CD4-positive, alpha-beta T cell (primary cell): ENCODE data around the gene NFIC. TPM values are rescaled to one million over a fixed set of nuclear protein-coding genes. Genes with fewer than 3 reads are reported as not detected.

Experiments
- ATAC-seq: fragments of 200-7000 bp; cut with Tn5 transposase; one replicate; pipeline ENCODE4 v1.10.0; 2022; ENCODE audit warnings: mild to moderate bottlenecking; ENCODE audit not compliant: poor library complexity
- CTCF ChIA-PET: fragments of 350-600 bp; sonication (Branson Sonifier 250); formaldehyde crosslinking; loops from one replicate; lab custom pipeline; 2021; ENCODE audit warnings: antibody characterized with exemption, inconsistent platforms; lab: Charles Lee
- POLR2A ChIA-PET: fragments of 350-600 bp; sonication (Branson Sonifier 250); formaldehyde crosslinking; loops from one replicate; lab custom pipeline; 2021; ENCODE audit warnings: antibody characterized with exemption, inconsistent platforms; lab: Charles Lee
- DNase-seq, 14 experiments: peaks; one replicate each; pipeline ENCODE4 v3.0.0-alpha.2; 2013 to 2020; ENCODE audit warnings: mixed read lengths in 2 of 14
- H3K27ac ChIP-seq, 2 donors: one replicate each; pipeline versions ENCODE4 v1.5.1 to v1.7.0; 2013; ENCODE audit warnings: low read length in 2 of 2, low read depth in 1 of 2, mild to moderate bottlenecking in 1 of 2
- H3K27me3 ChIP-seq, 2 experiments: 1 replicate in 1 of 2; 2 replicates in 1 of 2; pipeline versions ENCODE4 v1.6.1 to v1.7.0; 2013; ENCODE audit warnings: low read length in 2 of 2, control low read depth in 1 of 2, mild to moderate bottlenecking in 1 of 2, moderate library complexity in 1 of 2; ENCODE audit not compliant: insufficient read depth in 2 of 2, control insufficient read depth in 1 of 2
- H3K36me3 ChIP-seq: one replicate; pipeline ENCODE4 v1.6.1; 2013; ENCODE audit warnings: low read length, control low read depth; ENCODE audit not compliant: insufficient read depth
- H3K4me1 ChIP-seq: one replicate; pipeline ENCODE4 v1.6.1; 2013; ENCODE audit warnings: low read length, control low read depth; ENCODE audit not compliant: insufficient read depth
- H3K4me3 ChIP-seq: one replicate; pipeline ENCODE4 v1.5.1; 2013; ENCODE audit warnings: mild to moderate bottlenecking, low read length, moderate library complexity
- H3K9me3 ChIP-seq, 2 experiments: 1 replicate in 1 of 2; 2 replicates in 1 of 2; pipeline versions ENCODE4 v1.6.1 to v1.7.0; 2013; ENCODE audit warnings: low read length in 2 of 2, mild to moderate bottlenecking in 2 of 2, control low read depth in 1 of 2, moderate library complexity in 1 of 2; ENCODE audit not compliant: control insufficient read depth in 1 of 2, insufficient read depth in 1 of 2
- H3K27ac Mint-ChIP-seq: one replicate; pipeline ENCODE4 v1.8.0; 2020; ENCODE audit warnings: mixed read lengths
- H3K27me3 Mint-ChIP-seq: one replicate; pipeline ENCODE4 v1.8.0; 2021; ENCODE audit warnings: mixed read lengths
- H3K36me3 Mint-ChIP-seq: one replicate; pipeline ENCODE4 v1.8.0; 2021; ENCODE audit warnings: low read depth, mixed read lengths
- H3K4me1 Mint-ChIP-seq: one replicate; pipeline ENCODE4 v1.8.0; 2021; ENCODE audit warnings: low read depth, mixed read lengths
- H3K4me3 Mint-ChIP-seq: one replicate; pipeline ENCODE4 v1.8.0; 2020; ENCODE audit warnings: mild to moderate bottlenecking, mixed read lengths
- H3K9me3 Mint-ChIP-seq: one replicate; pipeline ENCODE4 v1.8.0; 2020; ENCODE audit warnings: mixed read lengths
- intact Hi-C, 2 experiments: fragments of 100-400 bp; cut with DNase I in 1 of 2; cut with micrococcal nuclease in 1 of 2; formaldehyde crosslinking; loops; one replicate each; pipeline versions ENCODE4 v1.15.1 to v1.9.0; 2023 to 2025; cut with DNase I, micrococcal nuclease
- total RNA-seq, 174 experiments: library from RNA in 2 of 174; stranded (reverse) in 2 of 174; gene quantifications; one replicate each; pipeline ENCODE4 v1.2.3 and lab custom pipeline; 2021 to 2026
- TF ChIP-seq, protein P1 (sequence below): fragments of 200-600 bp; IDR thresholded peaks from one replicate; pipeline ENCODE4 v1.8.0; 2022; ENCODE audit warnings: antibody characterized with exemption, mild to moderate bottlenecking

Gene NFIC
- total RNA-seq, 2 experiments from 2014 or later = 22.1 to 22.2 TPM

DNA sequence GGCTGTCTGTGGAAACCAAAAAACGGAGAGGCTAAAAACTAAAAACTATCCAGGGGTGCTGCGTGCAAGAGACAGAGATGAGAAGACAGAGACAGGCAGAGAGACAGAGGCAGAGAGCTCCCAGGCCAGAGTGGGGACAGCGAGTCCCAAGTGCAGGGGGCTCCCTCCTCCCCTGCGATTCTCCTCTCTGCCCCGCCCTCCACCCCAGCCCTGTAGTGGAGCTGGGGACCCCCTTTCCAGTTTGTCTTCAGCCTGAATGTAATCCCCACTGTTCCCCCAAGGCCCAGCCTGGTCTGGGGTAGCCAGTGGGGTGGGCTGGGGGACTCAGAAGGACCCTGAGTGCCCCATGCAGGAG lies 2.0 kb downstream of the NFIC start:
- Mint-ChIP-seq H3K4me1 (peaks cover 48% of the 10 kb centered on the region), H3K9me3 (no peaks in the 10 kb centered on the region), H3K27ac (peak overlapping the region; percentile 70), H3K27me3 (no peaks in the 10 kb centered on the region), H3K36me3 (no peaks in the 10 kb centered on the region), H3K4me3 (peak overlapping the region; percentile 83)
- ChIA-PET POLR2A (no interaction called here), CTCF (no interaction called here)
- no peaks in the 10 kb centered on the region for H3K27me3 ChIP-seq
- no peak for ATAC-seq
- H3K36me3 ChIP-seq = no peaks in the 10 kb centered on the region
- DNase-seq = no peak
- no peaks in the 10 kb centered on the region for H3K9me3 ChIP-seq
- no peak overlapping the region for H3K4me3 ChIP-seq
- no peak overlapping the region for H3K27ac ChIP-seq
- intact Hi-C loops = no loop called here
- peaks cover 36% of the 10 kb centered on the region for H3K4me1 ChIP-seq
- TF ChIP-seq, protein P1, sequence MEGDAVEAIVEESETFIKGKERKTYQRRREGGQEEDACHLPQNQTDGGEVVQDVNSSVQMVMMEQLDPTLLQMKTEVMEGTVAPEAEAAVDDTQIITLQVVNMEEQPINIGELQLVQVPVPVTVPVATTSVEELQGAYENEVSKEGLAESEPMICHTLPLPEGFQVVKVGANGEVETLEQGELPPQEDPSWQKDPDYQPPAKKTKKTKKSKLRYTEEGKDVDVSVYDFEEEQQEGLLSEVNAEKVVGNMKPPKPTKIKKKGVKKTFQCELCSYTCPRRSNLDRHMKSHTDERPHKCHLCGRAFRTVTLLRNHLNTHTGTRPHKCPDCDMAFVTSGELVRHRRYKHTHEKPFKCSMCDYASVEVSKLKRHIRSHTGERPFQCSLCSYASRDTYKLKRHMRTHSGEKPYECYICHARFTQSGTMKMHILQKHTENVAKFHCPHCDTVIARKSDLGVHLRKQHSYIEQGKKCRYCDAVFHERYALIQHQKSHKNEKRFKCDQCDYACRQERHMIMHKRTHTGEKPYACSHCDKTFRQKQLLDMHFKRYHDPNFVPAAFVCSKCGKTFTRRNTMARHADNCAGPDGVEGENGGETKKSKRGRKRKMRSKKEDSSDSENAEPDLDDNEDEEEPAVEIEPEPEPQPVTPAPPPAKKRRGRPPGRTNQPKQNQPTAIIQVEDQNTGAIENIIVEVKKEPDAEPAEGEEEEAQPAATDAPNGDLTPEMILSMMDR = no peak

GRCh38 chr19:3368848-3369336 lies 2.5 kb downstream of the NFIC start:
- DNase-seq (no peak), ATAC-seq (no peak)
- intact Hi-C loops = no loop called here
- no peak overlapping the region for H3K4me3 ChIP-seq
- H3K27ac Mint-ChIP-seq = peak overlapping the region; percentile 70
- H3K36me3 Mint-ChIP-seq = no peaks in the 10 kb centered on the region
- ChIA-PET POLR2A (no interaction called here), CTCF (no interaction called here)
- no peaks in the 10 kb centered on the region for H3K27me3 ChIP-seq
- H3K9me3 ChIP-seq = peaks cover 0 to 4% of the 10 kb centered on the region in 2 experiments
- no peaks in the 10 kb centered on the region for H3K36me3 ChIP-seq
- H3K27ac ChIP-seq = no peak overlapping the region
- no peaks in the 10 kb centered on the region for H3K27me3 Mint-ChIP-seq
- TF ChIP-seq, protein P1 = no peak
- peak overlapping the region; percentile 83 for H3K4me3 Mint-ChIP-seq
- H3K9me3 Mint-ChIP-seq = no peaks in the 10 kb centered on the region
- peaks cover 47% of the 10 kb centered on the region for H3K4me1 Mint-ChIP-seq
- peaks cover 36% of the 10 kb centered on the region for H3K4me1 ChIP-seq

DNA sequence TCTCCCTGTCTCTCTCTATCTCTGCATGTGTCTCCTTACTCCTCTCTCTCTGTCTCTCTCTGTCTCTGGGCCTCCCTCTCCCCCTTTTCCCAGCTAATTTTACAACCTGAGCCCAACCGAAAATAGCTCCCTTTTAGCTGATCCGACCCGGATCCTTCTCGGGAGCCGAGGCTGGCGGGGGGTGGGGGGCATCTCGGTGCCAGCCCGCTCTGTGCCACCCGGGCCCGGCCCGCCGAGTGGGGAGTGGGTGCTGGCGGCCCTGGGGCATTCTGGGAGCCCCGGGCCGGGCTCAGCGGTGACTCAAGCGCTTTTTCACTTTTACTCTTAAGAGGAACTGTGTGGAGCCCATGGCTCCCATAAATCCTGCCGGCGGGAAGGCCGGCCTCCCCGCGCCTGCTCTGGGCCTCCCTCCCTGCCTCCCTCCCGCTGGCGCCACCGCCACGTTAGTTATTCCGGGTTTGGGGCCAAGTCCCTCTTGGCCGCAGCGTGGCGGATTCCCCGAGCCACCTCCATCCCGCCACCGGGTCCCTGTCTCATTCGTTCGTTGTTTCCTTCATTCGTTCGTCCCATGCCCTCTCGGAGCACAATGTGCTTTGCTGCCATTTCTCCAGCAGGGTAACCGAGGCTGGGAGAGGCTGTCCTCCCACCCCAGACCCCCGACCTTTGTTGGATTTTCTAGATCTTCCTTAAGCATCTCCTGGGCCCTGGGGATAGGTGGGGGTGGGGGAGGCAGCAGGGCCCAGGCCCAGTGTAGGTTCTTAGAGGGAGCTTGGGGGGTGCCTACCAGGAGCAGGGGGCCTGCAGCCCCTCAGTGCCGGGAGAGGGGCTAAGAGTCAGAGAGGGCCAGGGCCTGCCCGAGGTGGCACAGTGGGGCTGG lies 3.2 kb downstream of the NFIC start:
- Histone ChIP-seq H3K4me3 (no peak overlapping the region), H3K9me3 (peaks cover 0 to 4% of the 10 kb centered on the region in 2 experiments), H3K27ac (no peak overlapping the region), H3K4me1 (peaks cover 36% of the 10 kb centered on the region), H3K36me3 (no peaks in the 10 kb centered on the region), H3K27me3 (no peaks in the 10 kb centered on the region)
- peak overlapping the region; percentile 83 for H3K4me3 Mint-ChIP-seq
- no peaks in the 10 kb centered on the region for H3K27me3 Mint-ChIP-seq
- ATAC-seq (no peak), DNase-seq (peak in 2 of 14 experiments; percentile 40 to 47)
- intact Hi-C loops = no loop called here
- POLR2A ChIA-PET = no interaction called here
- no peaks in the 10 kb centered on the region for H3K9me3 Mint-ChIP-seq
- H3K36me3 Mint-ChIP-seq = no peaks in the 10 kb centered on the region
- H3K4me1 Mint-ChIP-seq = peaks cover 46% of the 10 kb centered on the region
- H3K27ac Mint-ChIP-seq = peak overlapping the region; percentile 70
- TF ChIP-seq, protein P1 = no peak
- CTCF ChIA-PET = no interaction called here
